Measurements from ENCODE around the gene TRHDE. TPM values are rescaled to one million over a fixed set of nuclear protein-coding genes. Genes with fewer than 3 reads are reported as not detected.

Gene TRHDE
- total RNA-seq, 1 donor from 2014 or later, result 0.51 TPM

- Mint-ChIP-seq H3K27ac (ENCODE audit: unreplicated experiment) (no peak overlapping the region), H3K4me1 (no peaks in the 10 kb centered on the region), H3K4me3 (no peak overlapping the region), H3K36me3 (ENCODE audit: low read depth) (no peaks in the 10 kb centered on the region), H3K9me3 (peaks cover 6% of the 10 kb centered on the region), H3K27me3 (ENCODE audit: low read depth) (no peaks in the 10 kb centered on the region)
- no peak for DNase-seq (ENCODE audit: low read depth, low spot score)
- TF ChIP-seq, protein P1, sequence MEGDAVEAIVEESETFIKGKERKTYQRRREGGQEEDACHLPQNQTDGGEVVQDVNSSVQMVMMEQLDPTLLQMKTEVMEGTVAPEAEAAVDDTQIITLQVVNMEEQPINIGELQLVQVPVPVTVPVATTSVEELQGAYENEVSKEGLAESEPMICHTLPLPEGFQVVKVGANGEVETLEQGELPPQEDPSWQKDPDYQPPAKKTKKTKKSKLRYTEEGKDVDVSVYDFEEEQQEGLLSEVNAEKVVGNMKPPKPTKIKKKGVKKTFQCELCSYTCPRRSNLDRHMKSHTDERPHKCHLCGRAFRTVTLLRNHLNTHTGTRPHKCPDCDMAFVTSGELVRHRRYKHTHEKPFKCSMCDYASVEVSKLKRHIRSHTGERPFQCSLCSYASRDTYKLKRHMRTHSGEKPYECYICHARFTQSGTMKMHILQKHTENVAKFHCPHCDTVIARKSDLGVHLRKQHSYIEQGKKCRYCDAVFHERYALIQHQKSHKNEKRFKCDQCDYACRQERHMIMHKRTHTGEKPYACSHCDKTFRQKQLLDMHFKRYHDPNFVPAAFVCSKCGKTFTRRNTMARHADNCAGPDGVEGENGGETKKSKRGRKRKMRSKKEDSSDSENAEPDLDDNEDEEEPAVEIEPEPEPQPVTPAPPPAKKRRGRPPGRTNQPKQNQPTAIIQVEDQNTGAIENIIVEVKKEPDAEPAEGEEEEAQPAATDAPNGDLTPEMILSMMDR (conservative IDR thresholded peaks at IDR 0.05), result no peak
Observed at GRCh38 chr12:72491426-72491825, 219.3 kb downstream of the TRHDE start.

DNA sequence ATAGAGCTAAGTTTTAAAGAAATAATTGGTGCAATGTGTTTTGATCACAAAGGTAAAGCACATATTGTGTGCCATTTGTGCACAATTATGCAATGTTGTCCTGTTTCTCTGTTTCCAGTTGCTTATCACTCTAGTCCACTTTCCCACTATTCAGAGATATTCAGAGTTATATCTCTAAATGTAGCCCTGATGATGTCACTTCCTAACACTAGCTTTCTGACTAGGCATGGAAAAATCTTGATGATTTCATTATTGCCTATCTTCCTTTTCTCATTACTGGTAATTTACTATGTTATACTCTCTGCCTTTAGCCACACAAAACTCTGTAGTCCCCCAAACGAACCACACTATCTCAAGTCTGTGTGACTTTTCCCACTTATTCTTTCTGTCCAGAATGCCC, 221.2 kb downstream of the TRHDE start:
- no peak overlapping the region for H3K27ac Mint-ChIP-seq (ENCODE audit: unreplicated experiment)
- no peaks in the 10 kb centered on the region for H3K27me3 Mint-ChIP-seq (ENCODE audit: low read depth)
- no peak for DNase-seq (ENCODE audit: low read depth, low spot score)
- H3K4me1 Mint-ChIP-seq, result no peaks in the 10 kb centered on the region
- no peaks in the 10 kb centered on the region for H3K36me3 Mint-ChIP-seq (ENCODE audit: low read depth)
- TF ChIP-seq, protein P1 (conservative IDR thresholded peaks at IDR 0.05), result no peak
- no peaks in the 10 kb centered on the region for H3K9me3 Mint-ChIP-seq
- H3K4me3 Mint-ChIP-seq, result no peak overlapping the region

- no peak overlapping the region for H3K4me3 Mint-ChIP-seq
- H3K4me1 Mint-ChIP-seq, result no peaks in the 10 kb centered on the region
- DNase-seq (ENCODE audit: low read depth, low spot score), result no peak
- H3K36me3 Mint-ChIP-seq (ENCODE audit: low read depth), result no peaks in the 10 kb centered on the region
- H3K9me3 Mint-ChIP-seq, result no peaks in the 10 kb centered on the region
- TF ChIP-seq, protein P1 (conservative IDR thresholded peaks at IDR 0.05), result no peak
- no peaks in the 10 kb centered on the region for H3K27me3 Mint-ChIP-seq (ENCODE audit: low read depth)
- no peak overlapping the region for H3K27ac Mint-ChIP-seq (ENCODE audit: unreplicated experiment)
Observed at GRCh38 chr12:72498354-72498753, 226.2 kb downstream of the TRHDE start.

DNA sequence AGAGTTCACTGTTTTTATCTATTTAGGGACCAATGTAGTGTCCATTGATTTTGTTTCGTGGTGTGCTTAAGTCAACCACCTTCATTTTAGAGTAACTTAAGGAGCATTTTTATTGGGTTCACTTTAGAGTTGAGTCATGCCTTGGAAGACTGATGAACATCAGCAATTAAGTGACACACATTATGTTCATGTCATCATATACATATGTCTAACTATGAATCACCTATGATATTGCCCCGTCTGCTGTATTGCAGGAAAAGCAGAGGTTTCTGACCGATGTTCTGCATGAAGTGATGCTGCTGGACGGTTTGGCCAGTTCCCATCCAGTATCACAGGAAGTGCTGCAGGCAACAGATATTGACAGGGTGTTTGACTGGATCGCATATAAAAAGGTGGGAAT, 227.1 kb downstream of the TRHDE start:
- TF ChIP-seq, protein P1 (conservative IDR thresholded peaks at IDR 0.05), result no peak
- H3K36me3 Mint-ChIP-seq (ENCODE audit: low read depth), result no peaks in the 10 kb centered on the region

GRCh38 chr12:72502546-72502945, 230.4 kb downstream of the TRHDE start:
- no peaks in the 10 kb centered on the region for H3K27me3 Mint-ChIP-seq (ENCODE audit: low read depth)
- H3K4me3 Mint-ChIP-seq, result no peak overlapping the region
- DNase-seq (ENCODE audit: low read depth, low spot score), result no peak
- no peak overlapping the region for H3K27ac Mint-ChIP-seq (ENCODE audit: unreplicated experiment)
- no peaks in the 10 kb centered on the region for H3K36me3 Mint-ChIP-seq (ENCODE audit: low read depth)
- H3K4me1 Mint-ChIP-seq, result peaks cover 8% of the 10 kb centered on the region
- peaks cover 7% of the 10 kb centered on the region for H3K9me3 Mint-ChIP-seq
- TF ChIP-seq, protein P1 (conservative IDR thresholded peaks at IDR 0.05), result no peak

More for the DNA sequence above, 227.1 kb downstream of the TRHDE start:
- H3K4me1 Mint-ChIP-seq, result no peaks in the 10 kb centered on the region
- H3K4me3 Mint-ChIP-seq, result no peak overlapping the region
- no peak for DNase-seq (ENCODE audit: low read depth, low spot score)
- no peaks in the 10 kb centered on the region for H3K9me3 Mint-ChIP-seq
- H3K27ac Mint-ChIP-seq (ENCODE audit: unreplicated experiment), result no peak overlapping the region
- H3K27me3 Mint-ChIP-seq (ENCODE audit: low read depth), result no peaks in the 10 kb centered on the region

DNA sequence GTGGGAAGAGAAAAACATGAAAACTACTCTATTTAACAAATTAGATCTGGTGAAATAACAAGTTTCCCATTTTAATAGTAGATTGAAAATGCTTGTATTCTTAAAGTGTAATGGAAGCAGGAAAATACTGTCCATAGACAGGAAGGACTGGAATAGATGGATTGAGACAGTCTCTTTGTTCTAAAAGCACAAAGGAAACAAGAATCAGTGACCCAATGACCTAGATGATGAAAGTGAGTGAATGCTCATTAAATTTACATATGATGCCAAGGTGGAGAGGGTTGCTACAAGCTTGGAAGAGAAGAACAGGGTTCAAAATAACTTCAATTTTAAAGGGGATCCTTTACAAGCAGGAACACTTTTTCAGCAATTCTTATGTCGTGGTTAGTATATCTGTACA, 233.1 kb downstream of the TRHDE start:
- TF ChIP-seq, protein P1 (conservative IDR thresholded peaks at IDR 0.05), result no peak
- no peaks in the 10 kb centered on the region for H3K36me3 Mint-ChIP-seq (ENCODE audit: low read depth)
- peaks cover 18% of the 10 kb centered on the region for H3K4me1 Mint-ChIP-seq
- no peak overlapping the region for H3K4me3 Mint-ChIP-seq
- no peak overlapping the region for H3K27ac Mint-ChIP-seq (ENCODE audit: unreplicated experiment)
- no peak for DNase-seq (ENCODE audit: low read depth, low spot score)
- H3K27me3 Mint-ChIP-seq (ENCODE audit: low read depth), result no peaks in the 10 kb centered on the region
- H3K9me3 Mint-ChIP-seq, result peaks cover 9% of the 10 kb centered on the region

Data from neural crest cell (in vitro differentiated cells).